K562 (cell line): ENCODE data around the gene GPER1. TPM values are rescaled to one million over a fixed set of nuclear protein-coding genes. Genes with fewer than 3 reads are reported as not detected.

Experiments used
- CHD2 ChIP-seq: IDR thresholded peaks from 2 replicates; pipeline ENCODE4 v1.6.1; 2011; ENCODE audit warnings: low read depth, low read length
- EZH2 ChIP-seq: IDR thresholded peaks from 2 replicates; pipeline ENCODE4 v1.6.1; 2012; ENCODE audit warnings: low read depth, mild to moderate bottlenecking, inconsistent platforms, low read length, borderline replicate concordance
- NCOA1 ChIP-seq: fragments of 450-650 bp; IDR thresholded peaks from 2 replicates; pipeline ENCODE4 v1.6.1; 2016; ENCODE audit warnings: low read depth
- ZNF644 ChIP-seq: fragments of 200-800 bp; sonication (Bioruptor generic); IDR thresholded peaks from 2 replicates; pipeline ENCODE4 v1.6.1; 2016; ENCODE audit warnings: low read depth, missing genetic modification characterization, missing compliant biosample characterization
- ZNF668 ChIP-seq: fragments of 250-450 bp; sonication (Bioruptor Pico); IDR thresholded peaks from 2 replicates; pipeline ENCODE4 v1.8.0; 2022; ENCODE audit warnings: mild to moderate bottlenecking, inconsistent platforms
- polyA plus RNA-seq, 8 experiments: library from polyadenylated mRNA; depleted of rRNA in 4 of 8; stranded (reverse) in 5 of 8; unstranded in 3 of 8; fragments of >200 nt; fragmentation: Nextera tagmentation in 2 of 8; fragmentation: Illumina TruSeq in 1 of 8; extraction: Ambion mirVana in 2 of 8; extraction: Trizol in 1 of 8; gene quantifications; 2 replicates each; pipeline versions ENCODE4 v1.2.1 to v1.2.3, GENCODE V29; 2011 to 2014; ENCODE audit warnings: inconsistent platforms in 1 of 8, missing spikeins in 1 of 8
- total RNA-seq, 7 experiments: library from RNA; depleted of rRNA in 6 of 7; stranded (reverse); fragments of >200 nt in 6 of 7; fragmentation: Illumina TruSeq in 2 of 7; extraction: Trizol in 2 of 7; gene quantifications; 2 replicates each; pipeline versions ENCODE4 v1.2.1 to v1.2.3, GENCODE V29; 2011 to 2021; ENCODE audit warnings: low replicate concordance in 1 of 7
- TF ChIP-seq, protein P1 (sequence below): sonication (generic); formaldehyde crosslinking; IDR thresholded peaks from 2 replicates; pipeline ENCODE4 v1.8.1; 2023; ENCODE audit warnings: mild to moderate bottlenecking, missing genetic modification reagents
- TF ChIP-seq, protein P2 (sequence below), 2 experiments: fragments of 450-650 bp; IDR thresholded peaks; 2 replicates each; pipeline ENCODE4 v1.6.1; 2016
- TF ChIP-seq, protein P3 (sequence below), 3 experiments: IDR thresholded peaks in 2 of 3; conservative IDR thresholded peaks in 1 of 3; 2 replicates each; pipeline ENCODE4 v1.5.1; 2011 to 2012; ENCODE audit warnings: low read length in 3 of 3, mild to moderate bottlenecking in 3 of 3, control low read depth in 2 of 3, improper control_type of control experiment in 1 of 3, inconsistent platforms in 1 of 3, low read depth in 1 of 3, mixed read lengths in 1 of 3, moderate library complexity in 1 of 3; ENCODE audit not compliant: insufficient read depth in 2 of 3
- TF ChIP-seq, protein P4 (sequence below): fragments of 250-450 bp; sonication (Bioruptor Pico); IDR thresholded peaks from 2 replicates; pipeline ENCODE4 v1.8.0; 2021; ENCODE audit warnings: mild to moderate bottlenecking, moderate library complexity
- TF ChIP-seq, protein P5 (sequence below): fragments of 250-450 bp; sonication (Bioruptor Pico); IDR thresholded peaks from 2 replicates; pipeline ENCODE4 v1.4.0; 2020

Gene GPER1
- total and polyA plus RNA-seq, 9 of the 15 experiments (the other 6 are each of a cell fraction or from before 2014, with no cell fraction given), result 0.04 to 0.09 (median 0.08) TPM; not detected in 6

DNA sequence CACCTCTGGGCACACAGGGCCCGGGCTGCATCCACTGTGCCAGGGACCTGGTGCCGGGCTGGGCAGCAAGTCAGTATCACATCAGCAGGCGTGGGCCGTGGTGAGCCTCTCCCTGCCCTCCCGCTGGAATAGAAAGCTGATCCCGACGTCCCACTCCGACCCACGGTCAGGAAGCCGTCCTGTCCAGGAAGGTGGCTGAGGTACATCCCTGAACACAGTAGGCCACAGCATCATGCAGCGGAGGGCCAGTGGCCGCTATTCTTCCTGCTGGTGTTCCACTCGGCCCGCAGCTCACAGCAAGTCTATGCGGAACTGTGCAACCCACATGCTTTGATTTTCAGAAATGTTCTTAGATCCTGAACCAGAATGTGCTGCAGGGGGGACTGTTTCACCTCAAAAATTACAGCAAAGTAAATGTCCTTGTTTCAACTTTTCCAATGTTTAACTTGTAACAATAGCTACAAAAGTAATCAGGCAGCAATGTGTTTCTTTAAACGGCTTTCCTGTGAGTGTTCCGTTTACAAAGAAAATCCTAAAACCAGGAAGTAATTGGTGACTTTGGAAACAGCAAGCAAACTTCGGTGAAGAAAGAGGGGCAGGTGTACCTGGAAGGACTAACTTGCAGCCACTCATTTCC, 44.2 kb upstream of the GPER1 start (continued):
- TF ChIP-seq, protein P1, sequence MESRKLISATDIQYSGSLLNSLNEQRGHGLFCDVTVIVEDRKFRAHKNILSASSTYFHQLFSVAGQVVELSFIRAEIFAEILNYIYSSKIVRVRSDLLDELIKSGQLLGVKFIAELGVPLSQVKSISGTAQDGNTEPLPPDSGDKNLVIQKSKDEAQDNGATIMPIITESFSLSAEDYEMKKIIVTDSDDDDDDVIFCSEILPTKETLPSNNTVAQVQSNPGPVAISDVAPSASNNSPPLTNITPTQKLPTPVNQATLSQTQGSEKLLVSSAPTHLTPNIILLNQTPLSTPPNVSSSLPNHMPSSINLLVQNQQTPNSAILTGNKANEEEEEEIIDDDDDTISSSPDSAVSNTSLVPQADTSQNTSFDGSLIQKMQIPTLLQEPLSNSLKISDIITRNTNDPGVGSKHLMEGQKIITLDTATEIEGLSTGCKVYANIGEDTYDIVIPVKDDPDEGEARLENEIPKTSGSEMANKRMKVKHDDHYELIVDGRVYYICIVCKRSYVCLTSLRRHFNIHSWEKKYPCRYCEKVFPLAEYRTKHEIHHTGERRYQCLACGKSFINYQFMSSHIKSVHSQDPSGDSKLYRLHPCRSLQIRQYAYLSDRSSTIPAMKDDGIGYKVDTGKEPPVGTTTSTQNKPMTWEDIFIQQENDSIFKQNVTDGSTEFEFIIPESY (CRISPR knock-in tag), result peak; percentile 46; the same call in 1 of the 2 replicates
- no peak for TF ChIP-seq CHD2
- TF ChIP-seq ZNF668 (CRISPR knock-in tag), result no peak
- TF ChIP-seq, protein P2, sequence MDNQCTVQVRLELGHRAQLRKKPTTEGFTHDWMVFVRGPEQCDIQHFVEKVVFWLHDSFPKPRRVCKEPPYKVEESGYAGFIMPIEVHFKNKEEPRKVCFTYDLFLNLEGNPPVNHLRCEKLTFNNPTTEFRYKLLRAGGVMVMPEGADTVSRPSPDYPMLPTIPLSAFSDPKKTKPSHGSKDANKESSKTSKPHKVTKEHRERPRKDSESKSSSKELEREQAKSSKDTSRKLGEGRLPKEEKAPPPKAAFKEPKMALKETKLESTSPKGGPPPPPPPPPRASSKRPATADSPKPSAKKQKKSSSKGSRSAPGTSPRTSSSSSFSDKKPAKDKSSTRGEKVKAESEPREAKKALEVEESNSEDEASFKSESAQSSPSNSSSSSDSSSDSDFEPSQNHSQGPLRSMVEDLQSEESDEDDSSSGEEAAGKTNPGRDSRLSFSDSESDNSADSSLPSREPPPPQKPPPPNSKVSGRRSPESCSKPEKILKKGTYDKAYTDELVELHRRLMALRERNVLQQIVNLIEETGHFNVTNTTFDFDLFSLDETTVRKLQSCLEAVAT (IDR thresholded peaks at IDR 0.05), result no peak
- no peak for TF ChIP-seq NCOA1
- TF ChIP-seq EZH2, result no peak
- TF ChIP-seq, protein P3, sequence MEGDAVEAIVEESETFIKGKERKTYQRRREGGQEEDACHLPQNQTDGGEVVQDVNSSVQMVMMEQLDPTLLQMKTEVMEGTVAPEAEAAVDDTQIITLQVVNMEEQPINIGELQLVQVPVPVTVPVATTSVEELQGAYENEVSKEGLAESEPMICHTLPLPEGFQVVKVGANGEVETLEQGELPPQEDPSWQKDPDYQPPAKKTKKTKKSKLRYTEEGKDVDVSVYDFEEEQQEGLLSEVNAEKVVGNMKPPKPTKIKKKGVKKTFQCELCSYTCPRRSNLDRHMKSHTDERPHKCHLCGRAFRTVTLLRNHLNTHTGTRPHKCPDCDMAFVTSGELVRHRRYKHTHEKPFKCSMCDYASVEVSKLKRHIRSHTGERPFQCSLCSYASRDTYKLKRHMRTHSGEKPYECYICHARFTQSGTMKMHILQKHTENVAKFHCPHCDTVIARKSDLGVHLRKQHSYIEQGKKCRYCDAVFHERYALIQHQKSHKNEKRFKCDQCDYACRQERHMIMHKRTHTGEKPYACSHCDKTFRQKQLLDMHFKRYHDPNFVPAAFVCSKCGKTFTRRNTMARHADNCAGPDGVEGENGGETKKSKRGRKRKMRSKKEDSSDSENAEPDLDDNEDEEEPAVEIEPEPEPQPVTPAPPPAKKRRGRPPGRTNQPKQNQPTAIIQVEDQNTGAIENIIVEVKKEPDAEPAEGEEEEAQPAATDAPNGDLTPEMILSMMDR (IDR thresholded peaks at IDR 0.05 in 2 of 3, conservative IDR thresholded peaks at IDR 0.05 in 1 of 3; ENCODE audit: insufficient read depth in 2 of 3, low read depth in 1 of 3, low read length in 3 of 3), result 0 out of 6 replicates have a peak, but pooled peaks of 1 of the 3 experiments have one; percentile 1
- TF ChIP-seq ZNF644 (tag), result no peak
- TF ChIP-seq, protein P4, sequence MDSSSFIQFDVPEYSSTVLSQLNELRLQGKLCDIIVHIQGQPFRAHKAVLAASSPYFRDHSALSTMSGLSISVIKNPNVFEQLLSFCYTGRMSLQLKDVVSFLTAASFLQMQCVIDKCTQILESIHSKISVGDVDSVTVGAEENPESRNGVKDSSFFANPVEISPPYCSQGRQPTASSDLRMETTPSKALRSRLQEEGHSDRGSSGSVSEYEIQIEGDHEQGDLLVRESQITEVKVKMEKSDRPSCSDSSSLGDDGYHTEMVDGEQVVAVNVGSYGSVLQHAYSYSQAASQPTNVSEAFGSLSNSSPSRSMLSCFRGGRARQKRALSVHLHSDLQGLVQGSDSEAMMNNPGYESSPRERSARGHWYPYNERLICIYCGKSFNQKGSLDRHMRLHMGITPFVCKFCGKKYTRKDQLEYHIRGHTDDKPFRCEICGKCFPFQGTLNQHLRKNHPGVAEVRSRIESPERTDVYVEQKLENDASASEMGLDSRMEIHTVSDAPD (CRISPR knock-in tag), result no peak
- TF ChIP-seq, protein P5, sequence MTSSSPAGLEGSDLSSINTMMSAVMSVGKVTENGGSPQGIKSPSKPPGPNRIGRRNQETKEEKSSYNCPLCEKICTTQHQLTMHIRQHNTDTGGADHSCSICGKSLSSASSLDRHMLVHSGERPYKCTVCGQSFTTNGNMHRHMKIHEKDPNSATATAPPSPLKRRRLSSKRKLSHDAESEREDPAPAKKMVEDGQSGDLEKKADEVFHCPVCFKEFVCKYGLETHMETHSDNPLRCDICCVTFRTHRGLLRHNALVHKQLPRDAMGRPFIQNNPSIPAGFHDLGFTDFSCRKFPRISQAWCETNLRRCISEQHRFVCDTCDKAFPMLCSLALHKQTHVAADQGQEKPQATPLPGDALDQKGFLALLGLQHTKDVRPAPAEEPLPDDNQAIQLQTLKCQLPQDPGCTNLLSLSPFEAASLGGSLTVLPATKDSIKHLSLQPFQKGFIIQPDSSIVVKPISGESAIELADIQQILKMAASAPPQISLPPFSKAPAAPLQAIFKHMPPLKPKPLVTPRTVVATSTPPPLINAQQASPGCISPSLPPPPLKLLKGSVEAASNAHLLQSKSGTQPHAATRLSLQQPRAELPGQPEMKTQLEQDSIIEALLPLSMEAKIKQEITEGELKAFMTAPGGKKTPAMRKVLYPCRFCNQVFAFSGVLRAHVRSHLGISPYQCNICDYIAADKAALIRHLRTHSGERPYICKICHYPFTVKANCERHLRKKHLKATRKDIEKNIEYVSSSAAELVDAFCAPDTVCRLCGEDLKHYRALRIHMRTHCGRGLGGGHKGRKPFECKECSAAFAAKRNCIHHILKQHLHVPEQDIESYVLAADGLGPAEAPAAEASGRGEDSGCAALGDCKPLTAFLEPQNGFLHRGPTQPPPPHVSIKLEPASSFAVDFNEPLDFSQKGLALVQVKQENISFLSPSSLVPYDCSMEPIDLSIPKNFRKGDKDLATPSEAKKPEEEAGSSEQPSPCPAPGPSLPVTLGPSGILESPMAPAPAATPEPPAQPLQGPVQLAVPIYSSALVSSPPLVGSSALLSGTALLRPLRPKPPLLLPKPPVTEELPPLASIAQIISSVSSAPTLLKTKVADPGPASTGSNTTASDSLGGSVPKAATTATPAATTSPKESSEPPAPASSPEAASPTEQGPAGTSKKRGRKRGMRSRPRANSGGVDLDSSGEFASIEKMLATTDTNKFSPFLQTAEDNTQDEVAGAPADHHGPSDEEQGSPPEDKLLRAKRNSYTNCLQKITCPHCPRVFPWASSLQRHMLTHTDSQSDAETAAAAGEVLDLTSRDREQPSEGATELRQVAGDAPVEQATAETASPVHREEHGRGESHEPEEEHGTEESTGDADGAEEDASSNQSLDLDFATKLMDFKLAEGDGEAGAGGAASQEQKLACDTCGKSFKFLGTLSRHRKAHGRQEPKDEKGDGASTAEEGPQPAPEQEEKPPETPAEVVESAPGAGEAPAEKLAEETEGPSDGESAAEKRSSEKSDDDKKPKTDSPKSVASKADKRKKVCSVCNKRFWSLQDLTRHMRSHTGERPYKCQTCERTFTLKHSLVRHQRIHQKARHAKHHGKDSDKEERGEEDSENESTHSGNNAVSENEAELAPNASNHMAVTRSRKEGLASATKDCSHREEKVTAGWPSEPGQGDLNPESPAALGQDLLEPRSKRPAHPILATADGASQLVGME (CRISPR knock-in tag), result no peak
